Islet precursor cell (in vitro differentiated cells): ENCODE results near the gene LCP2.

ENCODE experiments used
- DNase-seq: peaks from one replicate; pipeline ENCODE4 v3.0.0-alpha.2; 2018

The LCP2 gene

GRCh38 chr5:170206958-170207357 is 90.6 kb downstream of the LCP2 start:
- no peak for DNase-seq

- DNase-seq = no peak
These were observed 91.4 kb downstream of the LCP2 start for GRCh38 chr5:170206216-170206615.

GRCh38 chr5:170204202-170204601 is 93.4 kb downstream of the LCP2 start:
- DNase-seq = no peak

- no peak for DNase-seq
These were observed 95.5 kb downstream of the LCP2 start for GRCh38 chr5:170202117-170202516.

GRCh38 chr5:170201311-170201710 is 96.3 kb downstream of the LCP2 start:
- DNase-seq = no peak

- DNase-seq = no peak
These were observed 96.7 kb downstream of the LCP2 start for GRCh38 chr5:170200876-170201275.
